Thymus (tissue), 11 donors: ENCODE results near the gene SLCO4A1. TPM values are rescaled to one million over a fixed set of nuclear protein-coding genes. Genes with fewer than 3 reads are reported as not detected.
"Not testable (repeated sequence)": the region's sequence is repeated elsewhere in the genome, so short reads cannot be mapped to it uniquely, and the experiment has no call there.

ENCODE experiments used
- DNase-seq, 9 donors: peaks; one replicate each; pipeline ENCODE4 v3.0.0-alpha.2; 2013; ENCODE audit warnings: low spot score in 9 of 9, low read depth in 6 of 9, missing footprints in 1 of 9
- H3K27ac ChIP-seq, 2 donors: one replicate each; pipeline ENCODE4 v1.5.1; 2013; ENCODE audit warnings: control low read depth in 1 of 2, low read depth in 1 of 2, low read length in 1 of 2, mild to moderate bottlenecking in 1 of 2, moderate library complexity in 1 of 2
- H3K27me3 ChIP-seq, 2 donors: one replicate each; pipeline ENCODE4 v1.5.1; 2013; ENCODE audit warnings: low read length in 1 of 2; ENCODE audit not compliant: control insufficient read depth in 2 of 2, insufficient read depth in 1 of 2
- H3K36me3 ChIP-seq, 2 donors: one replicate each; pipeline ENCODE4 v1.5.1; 2013; ENCODE audit warnings: low read length in 1 of 2, mild to moderate bottlenecking in 1 of 2, moderate library complexity in 1 of 2; ENCODE audit not compliant: control insufficient read depth in 2 of 2, insufficient read depth in 2 of 2
- H3K4me1 ChIP-seq, 2 donors: one replicate each; pipeline ENCODE4 v1.5.1; 2013; ENCODE audit warnings: low read length in 2 of 2; ENCODE audit not compliant: control insufficient read depth in 2 of 2, insufficient read depth in 2 of 2
- H3K4me3 ChIP-seq, 2 donors: one replicate each; pipeline ENCODE4 v1.5.1; 2013; ENCODE audit warnings: low read length in 2 of 2, control low read depth in 1 of 2, mild to moderate bottlenecking in 1 of 2
- H3K9me3 ChIP-seq, 2 donors: one replicate each; pipeline ENCODE4 v1.5.1; 2013; ENCODE audit warnings: low read length in 1 of 2, mild to moderate bottlenecking in 1 of 2; ENCODE audit not compliant: control insufficient read depth in 2 of 2, insufficient read depth in 1 of 2
- WGBS: extraction: QIAGEN DNeasy Blood & Tissue Kit; methylation state at CpG from one replicate; pipeline ENCODE4 v1.1.7; 2013; 5-methylcytosine and 5-hydroxymethylcytosine counted together
- polyA plus RNA-seq: library from polyadenylated mRNA; stranded (reverse); fragments of 200-250 nt; gene quantifications from one replicate; pipeline ENCODE4 v1.2.3, GENCODE V29; 2013
- total RNA-seq: library from RNA; stranded (reverse); fragments of 120-200 nt; gene quantifications from one replicate; pipeline ENCODE4 v1.2.4, GENCODE V29; 2013
- donor health status: healthy.

SLCO4A1 gene
- total and polyA plus RNA-seq, 2 donors: 3.4 to 13.4 TPM

GRCh38 chr20:62625921-62626547 lies 16.3 kb upstream of the SLCO4A1 start:
- WGBS: 90% methylated on average over 20 of the region's 20 CpGs
- DNase-seq: no peak

DNA sequence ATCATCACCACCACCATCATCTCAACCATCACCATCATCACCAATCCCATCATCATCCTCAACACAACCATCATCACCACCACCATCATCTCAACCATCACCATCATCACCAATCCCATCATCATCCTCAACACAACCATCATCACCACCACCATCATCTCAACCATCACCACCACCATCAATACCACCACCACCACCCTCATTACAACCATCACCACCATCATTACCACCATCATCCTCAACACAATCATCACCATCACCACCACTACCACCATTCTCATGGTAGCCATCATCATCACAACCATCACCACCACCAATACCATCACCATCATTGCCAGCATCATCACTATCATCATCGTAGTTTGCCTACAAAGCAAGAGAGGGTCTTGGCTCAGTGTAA lies 14.9 kb upstream of the SLCO4A1 start:
- H3K27ac ChIP-seq, H3K27me3 ChIP-seq, DNase-seq, H3K4me3 ChIP-seq, H3K36me3 ChIP-seq, H3K9me3 ChIP-seq: not testable (repeated sequence)
- 97% methylated on average over 1 of the region's 1 CpG for WGBS
- peaks cover 13 to 19% of the 10 kb centered on the region in 2 donors for H3K4me1 ChIP-seq

More at GRCh38 chr20:62625921-62626547, 16.3 kb upstream of the SLCO4A1 start:
- Histone ChIP-seq H3K4me3 (no peak overlapping the region), H3K9me3 (no peaks in the 10 kb centered on the region), H3K36me3 (no peaks in the 10 kb centered on the region), H3K27ac (no peak overlapping the region), H3K27me3 (no peaks in the 10 kb centered on the region), H3K4me1 (peaks cover 13 to 20% of the 10 kb centered on the region in 2 donors)

DNA sequence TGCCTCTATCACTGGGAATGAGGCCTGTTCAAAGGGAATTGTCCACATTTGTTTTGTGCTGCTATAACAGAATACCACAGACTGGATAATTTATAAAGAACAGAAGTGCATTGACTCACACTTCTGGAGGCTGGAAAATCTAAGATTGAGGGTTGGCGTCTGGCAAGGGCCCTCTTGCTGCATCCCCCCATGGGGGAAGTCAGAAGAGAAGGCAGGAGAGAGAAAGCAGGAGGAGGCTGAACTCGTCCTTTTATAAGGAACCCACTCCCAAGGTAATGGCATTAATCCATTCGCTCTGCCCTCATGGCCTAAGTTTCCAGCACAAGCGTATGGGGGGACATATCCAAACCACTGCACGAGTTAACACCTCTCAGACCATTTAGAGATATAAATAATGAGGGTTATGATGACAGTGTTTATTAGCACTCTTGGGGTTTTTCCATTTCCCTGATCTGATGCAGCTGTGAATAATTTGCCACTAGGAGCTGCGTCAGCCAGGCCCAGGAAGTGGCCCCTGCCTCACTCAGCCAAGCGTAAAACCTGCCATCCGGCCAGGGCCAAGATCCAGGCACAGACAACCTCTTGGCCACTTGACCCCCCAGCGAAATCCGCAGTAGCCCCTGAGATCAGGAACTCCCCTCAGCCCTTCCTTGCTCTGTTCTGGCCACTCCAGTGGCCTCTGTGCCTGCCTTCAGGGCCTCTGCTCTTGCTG lies 14.2 kb upstream of the SLCO4A1 start:
- H3K36me3 ChIP-seq: no peaks in the 10 kb centered on the region
- no peak for DNase-seq
- H3K9me3 ChIP-seq: no peaks in the 10 kb centered on the region
- peaks cover 8 to 13% of the 10 kb centered on the region in 2 donors for H3K4me1 ChIP-seq
- peaks cover 0 to 2% of the 10 kb centered on the region in 2 donors for H3K27me3 ChIP-seq
- 86% methylated on average over 10 of the region's 10 CpGs for WGBS
- H3K4me3 ChIP-seq: no peak overlapping the region
- no peak overlapping the region for H3K27ac ChIP-seq

DNA sequence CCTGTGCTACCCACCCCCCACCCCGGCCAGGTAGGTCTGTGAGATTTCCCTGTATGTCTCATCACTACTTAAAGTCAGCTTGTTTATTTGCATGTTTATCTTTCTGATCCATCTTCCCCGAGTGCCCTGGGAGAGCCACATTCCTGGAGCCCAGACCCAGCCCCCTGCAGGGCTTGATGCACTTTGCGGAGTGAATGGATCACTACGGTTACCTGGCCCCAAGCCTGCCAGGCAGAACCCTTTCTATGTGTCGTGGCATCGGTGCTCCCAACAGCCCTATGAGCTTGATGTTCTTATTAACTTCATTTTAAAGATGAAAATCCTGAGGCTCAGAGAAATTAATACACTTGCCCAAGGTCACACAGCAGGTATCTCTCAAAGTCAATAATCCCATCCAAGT lies 13.6 kb upstream of the SLCO4A1 start:
- Histone ChIP-seq H3K4me1 (peaks cover 6 to 7% of the 10 kb centered on the region in 2 donors), H3K27me3 (peaks cover 0 to 3% of the 10 kb centered on the region in 2 donors), H3K36me3 (no peaks in the 10 kb centered on the region), H3K27ac (no peak overlapping the region), H3K4me3 (no peak overlapping the region), H3K9me3 (no peaks in the 10 kb centered on the region)
- DNase-seq: no peak
- WGBS: 90% methylated on average over 6 of the region's 6 CpGs

DNA sequence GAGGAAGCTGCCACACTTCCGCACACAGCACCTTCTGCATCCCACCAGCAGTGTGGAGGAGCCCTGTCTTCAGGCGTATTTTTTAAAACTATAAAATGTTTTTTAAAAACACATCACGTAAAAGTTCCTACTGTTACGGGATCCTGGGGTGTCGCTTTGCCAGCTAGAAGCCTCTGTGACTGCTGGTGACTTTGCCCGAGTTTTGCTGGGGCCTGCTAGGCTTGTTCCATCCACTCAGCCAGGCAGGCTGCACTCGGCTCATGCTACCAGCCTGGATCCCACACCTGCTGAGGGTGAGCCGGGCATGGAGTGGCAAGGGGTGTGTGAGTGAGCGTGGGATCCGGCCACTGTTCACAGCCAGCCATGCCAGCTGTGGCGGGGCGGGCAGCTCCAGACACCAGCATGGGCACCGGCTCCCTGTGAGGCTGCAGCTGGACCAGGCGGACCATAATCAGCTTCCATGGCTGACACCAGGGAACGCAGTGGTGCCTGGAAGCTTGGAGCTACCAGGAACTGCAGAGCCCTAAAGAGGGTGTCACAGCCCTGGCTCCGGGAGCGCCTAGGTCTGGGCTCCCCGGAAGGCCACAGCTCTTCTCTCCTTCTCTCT lies 12.3 kb upstream of the SLCO4A1 start:
- peaks cover 0 to 9% of the 10 kb centered on the region in 2 donors for H3K27me3 ChIP-seq
- H3K36me3 ChIP-seq: no peaks in the 10 kb centered on the region
- no peak overlapping the region for H3K4me3 ChIP-seq
- no peak overlapping the region for H3K27ac ChIP-seq
- no peaks in the 10 kb centered on the region for H3K4me1 ChIP-seq
- DNase-seq: no peak
- 98% methylated on average over 18 of the region's 18 CpGs for WGBS
- H3K9me3 ChIP-seq: no peaks in the 10 kb centered on the region

DNA sequence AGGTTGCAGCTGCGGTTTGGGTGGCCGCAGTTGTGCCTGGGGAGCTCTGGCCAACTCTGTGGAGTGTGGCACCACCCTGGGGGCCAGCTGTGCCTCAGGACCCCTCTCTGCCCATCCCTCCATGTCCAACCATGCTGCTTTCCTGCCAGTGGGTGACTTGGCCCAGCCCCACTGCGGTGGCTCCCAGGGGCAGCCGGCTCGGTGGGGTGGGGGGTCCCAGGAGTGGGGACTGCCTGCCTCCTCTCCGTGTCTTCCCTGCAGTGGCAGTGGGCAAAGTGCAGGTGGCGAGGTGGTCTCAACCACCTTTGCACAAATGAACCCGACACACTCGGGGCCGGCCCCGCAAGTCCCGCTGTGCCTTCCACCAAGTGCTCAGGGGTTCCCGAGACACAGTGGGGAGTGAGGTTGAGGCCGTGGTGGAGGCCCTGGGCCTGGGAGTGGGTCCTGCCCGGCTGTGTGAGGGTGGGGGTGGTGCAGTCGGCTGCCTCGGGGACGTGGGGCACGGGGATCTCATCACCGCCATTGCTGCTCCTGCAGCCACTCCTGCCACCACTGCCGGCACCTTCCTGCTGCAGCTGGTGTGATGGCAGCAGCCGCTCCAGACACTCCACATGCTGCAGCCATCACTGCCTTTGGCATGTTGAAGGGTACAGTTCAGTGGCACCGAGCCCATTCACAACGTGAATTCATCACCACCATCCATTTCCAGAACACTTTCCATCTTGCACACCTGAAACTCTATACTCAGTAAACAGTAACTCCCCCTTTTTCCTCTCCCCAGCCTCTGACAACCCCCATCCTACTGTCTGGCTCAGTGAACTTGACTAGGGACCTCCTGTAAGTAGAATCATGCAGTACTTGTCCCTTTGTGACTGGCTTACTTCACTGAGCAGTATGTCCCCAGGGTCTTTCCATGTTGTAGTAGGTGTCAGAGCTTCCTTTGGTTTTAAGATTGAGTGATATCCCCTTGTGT lies 10.7 kb upstream of the SLCO4A1 start:
- 97% methylated on average over 24 of the region's 24 CpGs for WGBS
- H3K27me3 ChIP-seq: peaks cover 3 to 25% of the 10 kb centered on the region in 2 donors

GRCh38 chr20:62632575-62633090 lies 9.7 kb upstream of the SLCO4A1 start:
- H3K4me3 ChIP-seq: no peak overlapping the region
- no peak overlapping the region for H3K27ac ChIP-seq
- H3K36me3 ChIP-seq: no peaks in the 10 kb centered on the region
- H3K4me1 ChIP-seq: peaks cover 0 to 10% of the 10 kb centered on the region in 2 donors
- no peak for DNase-seq
- WGBS: 83% methylated on average over 7 of the region's 7 CpGs
- no peaks in the 10 kb centered on the region for H3K9me3 ChIP-seq
- peaks cover 3 to 33% of the 10 kb centered on the region in 2 donors for H3K27me3 ChIP-seq

More for the DNA sequence above, 10.7 kb upstream of the SLCO4A1 start:
- Histone ChIP-seq H3K4me1 (peaks cover 0 to 6% of the 10 kb centered on the region in 2 donors), H3K4me3 (no peak overlapping the region), H3K9me3 (no peaks in the 10 kb centered on the region), H3K36me3 (no peaks in the 10 kb centered on the region), H3K27ac (no peak overlapping the region)
- no peak for DNase-seq

GRCh38 chr20:62633598-62634329 lies 8.5 kb upstream of the SLCO4A1 start:
- Histone ChIP-seq H3K27ac (no peak overlapping the region), H3K27me3 (peaks cover 5 to 37% of the 10 kb centered on the region in 2 donors), H3K4me1 (peaks cover 0 to 10% of the 10 kb centered on the region in 2 donors), H3K9me3 (no peaks in the 10 kb centered on the region), H3K4me3 (no peak overlapping the region), H3K36me3 (no peaks in the 10 kb centered on the region)
- no peak for DNase-seq
- 90% methylated on average over 27 of the region's 27 CpGs for WGBS
